ENCODE results near the gene CLEC1A. TPM values are rescaled to one million over a fixed set of nuclear protein-coding genes. Genes with fewer than 3 reads are reported as not detected.
A peak's percentile ranks its signal among the peaks of the same experiment; 100 is the strongest.

The CLEC1A gene
- total and polyA plus RNA-seq, 3 donors from 2014 or later = 2.7 to 3.2 (median 2.9) TPM

DNA sequence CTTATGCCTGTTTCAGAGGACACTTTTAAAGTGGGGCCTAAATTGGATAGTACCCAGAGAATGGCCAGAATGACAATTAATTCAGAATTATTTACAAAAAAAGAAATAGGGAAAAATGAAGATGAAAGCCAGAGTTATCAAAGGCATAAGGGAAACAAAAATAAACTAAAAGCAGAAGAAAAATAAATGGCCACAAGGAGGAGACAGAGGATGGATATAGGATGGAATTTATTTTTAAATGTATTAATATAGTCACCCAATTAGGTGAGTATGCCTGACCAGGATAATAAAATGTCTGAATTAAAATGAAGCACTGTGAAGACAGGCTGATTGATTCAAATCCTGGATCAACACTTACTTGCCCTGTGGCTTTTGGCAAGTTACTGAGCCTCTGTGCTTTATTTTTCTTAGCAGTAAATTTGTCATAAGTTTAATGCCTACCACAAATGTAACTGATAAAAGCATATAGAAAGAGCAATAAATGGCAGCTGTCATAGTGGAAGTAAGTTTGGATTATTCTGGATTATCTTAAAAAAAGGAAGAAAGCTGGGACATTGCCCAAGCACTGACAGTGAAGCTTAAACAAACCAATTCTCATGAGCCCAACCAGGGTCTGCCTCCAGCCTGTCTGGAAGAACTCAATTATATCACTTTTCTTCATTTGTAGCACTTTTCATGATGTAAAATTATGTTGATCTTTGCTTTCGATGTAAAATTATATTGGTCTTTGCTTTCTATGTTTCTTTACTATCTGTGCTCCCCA lies 64.8 kb downstream of the CLEC1A start:
- Histone ChIP-seq H3K36me3 (ENCODE audit: low read depth, missing control alignments) (no peaks in the 10 kb centered on the region), H3K27me3 (no peaks in the 10 kb centered on the region), H3K4me1 (no peaks in the 10 kb centered on the region), H3K9me3 (no peaks in the 10 kb centered on the region), H3K4me3 (no peak overlapping the region), H3K27ac (no peak overlapping the region)
- DNase-seq = no peak
- intact Hi-C loops (cut with DNase I; ENCODE audit: low total_unique reads) = loop anchor here (10.0 kb wide), 1 partner anchor 101 kb away; the partner anchor contains the start of gene CLEC7A
- 89% methylated on average over 1 of the region's 1 CpG for WGBS, 2 donors
- TF ChIP-seq, protein P1, sequence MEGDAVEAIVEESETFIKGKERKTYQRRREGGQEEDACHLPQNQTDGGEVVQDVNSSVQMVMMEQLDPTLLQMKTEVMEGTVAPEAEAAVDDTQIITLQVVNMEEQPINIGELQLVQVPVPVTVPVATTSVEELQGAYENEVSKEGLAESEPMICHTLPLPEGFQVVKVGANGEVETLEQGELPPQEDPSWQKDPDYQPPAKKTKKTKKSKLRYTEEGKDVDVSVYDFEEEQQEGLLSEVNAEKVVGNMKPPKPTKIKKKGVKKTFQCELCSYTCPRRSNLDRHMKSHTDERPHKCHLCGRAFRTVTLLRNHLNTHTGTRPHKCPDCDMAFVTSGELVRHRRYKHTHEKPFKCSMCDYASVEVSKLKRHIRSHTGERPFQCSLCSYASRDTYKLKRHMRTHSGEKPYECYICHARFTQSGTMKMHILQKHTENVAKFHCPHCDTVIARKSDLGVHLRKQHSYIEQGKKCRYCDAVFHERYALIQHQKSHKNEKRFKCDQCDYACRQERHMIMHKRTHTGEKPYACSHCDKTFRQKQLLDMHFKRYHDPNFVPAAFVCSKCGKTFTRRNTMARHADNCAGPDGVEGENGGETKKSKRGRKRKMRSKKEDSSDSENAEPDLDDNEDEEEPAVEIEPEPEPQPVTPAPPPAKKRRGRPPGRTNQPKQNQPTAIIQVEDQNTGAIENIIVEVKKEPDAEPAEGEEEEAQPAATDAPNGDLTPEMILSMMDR (IDR thresholded peaks at IDR 0.05) = peak; percentile 24 to 64 (median 52)
- no peak for TF ChIP-seq POLR2A (IDR thresholded peaks at IDR 0.05)

DNA sequence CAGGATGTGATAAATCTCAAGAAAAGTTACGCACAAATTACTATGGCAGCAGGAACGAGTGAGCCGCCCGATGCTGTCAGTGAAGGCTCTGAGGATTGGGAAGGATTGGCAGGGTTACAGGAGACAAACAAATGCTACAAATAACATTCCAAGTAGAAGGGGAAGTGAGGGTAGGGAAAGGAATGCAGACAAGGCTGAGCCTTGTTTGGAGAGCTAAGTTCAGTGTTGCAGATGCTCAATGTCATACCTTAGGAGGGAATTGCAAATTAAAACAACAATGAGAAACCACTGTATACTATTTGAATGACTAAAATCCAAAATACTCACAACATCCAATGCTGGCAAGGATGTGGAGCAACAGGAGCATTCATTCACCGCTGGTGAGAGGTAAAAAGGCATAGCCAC lies 67.0 kb downstream of the CLEC1A start:
- Histone ChIP-seq H3K9me3 (no peaks in the 10 kb centered on the region), H3K27ac (no peak overlapping the region), H3K36me3 (ENCODE audit: low read depth, missing control alignments) (no peaks in the 10 kb centered on the region), H3K27me3 (no peaks in the 10 kb centered on the region), H3K4me1 (no peaks in the 10 kb centered on the region), H3K4me3 (no peak overlapping the region)
- no peak for DNase-seq
- TF ChIP-seq, protein P1 (IDR thresholded peaks at IDR 0.05) = no peak
- TF ChIP-seq POLR2A (IDR thresholded peaks at IDR 0.05) = no peak
- intact Hi-C loops (cut with DNase I; ENCODE audit: low total_unique reads) = loop anchor here (10.0 kb wide), 1 partner anchor 103 kb away; the partner anchor contains the start of gene CLEC7A
- 35 to 54% methylated on average over 5 of the region's 5 CpGs for WGBS, 2 donors

DNA sequence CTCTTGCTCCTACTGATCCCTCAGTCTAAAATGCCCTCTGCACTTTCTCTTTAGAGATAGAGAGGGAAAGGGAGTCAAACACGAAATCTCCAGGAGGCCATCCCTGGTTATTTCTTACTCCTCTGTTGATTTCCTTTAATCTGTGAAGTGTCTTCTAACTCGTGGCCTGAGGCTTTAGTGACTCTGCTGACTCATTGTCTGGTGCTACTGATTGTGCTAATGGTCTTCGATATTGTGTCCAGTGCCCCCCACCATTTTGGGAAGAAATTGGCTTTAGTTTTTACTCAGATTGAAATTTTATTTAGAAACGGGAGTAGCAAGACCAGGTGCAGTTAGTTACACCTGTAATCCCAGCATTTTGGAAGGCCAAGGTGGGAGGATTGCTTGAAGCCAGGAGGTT lies 67.5 kb downstream of the CLEC1A start:
- intact Hi-C loops (cut with DNase I; ENCODE audit: low total_unique reads) = loop anchor here (10.0 kb wide), 1 partner anchor 103 kb away; the partner anchor contains the start of gene CLEC7A
- no peaks in the 10 kb centered on the region for H3K9me3 ChIP-seq
- no peaks in the 10 kb centered on the region for H3K27me3 ChIP-seq
- H3K36me3 ChIP-seq (ENCODE audit: low read depth, missing control alignments) = no peaks in the 10 kb centered on the region
- no peaks in the 10 kb centered on the region for H3K4me1 ChIP-seq
- WGBS, 2 donors = 44 to 49% methylated on average over 4 of the region's 4 CpGs
- H3K27ac ChIP-seq = no peak overlapping the region
- no peak for TF ChIP-seq POLR2A (IDR thresholded peaks at IDR 0.05)
- TF ChIP-seq, protein P1 (IDR thresholded peaks at IDR 0.05) = no peak
- no peak overlapping the region for H3K4me3 ChIP-seq
- DNase-seq = no peak

DNA sequence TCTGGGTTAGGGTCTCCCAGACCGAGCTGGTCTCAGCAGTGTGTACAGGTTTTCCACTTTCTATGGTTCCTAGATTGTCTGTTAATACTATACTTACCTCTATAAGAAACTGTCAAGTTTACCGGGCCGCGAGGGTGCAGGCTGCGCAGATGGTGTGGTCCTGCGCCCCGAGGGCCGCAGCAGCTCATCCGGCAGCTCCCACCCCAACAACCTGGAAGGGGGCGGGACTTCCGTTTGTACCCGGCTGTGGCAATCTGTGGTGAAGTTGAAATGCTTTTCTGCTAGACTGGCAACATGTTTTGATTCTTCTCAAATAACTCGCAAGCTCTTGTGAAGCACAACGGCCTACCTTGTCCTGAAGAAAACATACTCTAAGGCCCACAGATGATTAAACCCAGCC lies 68.3 kb downstream of the CLEC1A start, which contains the start of gene CLEC9A:
Gene CLEC9A, plus strand, starts transcription at position 237 of the 400 bp plus-strand sequence. CDS start 22,006 bp downstream, outside the sequence.
- H3K36me3 ChIP-seq (ENCODE audit: low read depth, missing control alignments) = no peaks in the 10 kb centered on the region
- no peak within 1 kb of the TSS for H3K27ac ChIP-seq

More for the DNA sequence above, 68.3 kb downstream of the CLEC1A start, which contains the start of gene CLEC9A:
- DNase-seq = peak; percentile 56
- WGBS, 2 donors = 74 to 82% methylated on average over 14 of the region's 14 CpGs
- intact Hi-C loops (cut with DNase I; ENCODE audit: low total_unique reads) = loop anchor here (10.0 kb wide), 1 partner anchor 104 kb away; the partner anchor contains the start of gene CLEC7A
- H3K4me3 ChIP-seq = peak within 1 kb of the TSS; percentile 50
- H3K9me3 ChIP-seq = no peaks in the 10 kb centered on the region
- H3K27me3 ChIP-seq = no peaks in the 10 kb centered on the region
- TF ChIP-seq, protein P1 (IDR thresholded peaks at IDR 0.05) = no peak
- TF ChIP-seq POLR2A (IDR thresholded peaks at IDR 0.05) = no peak
- no peaks in the 10 kb centered on the region for H3K4me1 ChIP-seq
